ENCODE measurements around the gene RNF2.
"Not testable (repeated sequence)": the region's sequence is repeated elsewhere in the genome, so short reads cannot be mapped to it uniquely, and the experiment has no call there.

RNF2 gene

GRCh38 chr1:185050823-185051451, 5.6 kb downstream of the RNF2 start:
- no peak for DNase-seq (ENCODE audit: low read depth in 2 of 2)

- no peak for DNase-seq (ENCODE audit: low read depth in 2 of 2)
These were observed 7.8 kb downstream of the RNF2 start for GRCh38 chr1:185053204-185053603.

- no peak for DNase-seq (ENCODE audit: low read depth in 2 of 2)
These were observed 9.2 kb downstream of the RNF2 start for GRCh38 chr1:185054365-185055060.

GRCh38 chr1:185058110-185058509, 12.8 kb downstream of the RNF2 start:
- DNase-seq (ENCODE audit: low read depth in 2 of 2) = no peak

GRCh38 chr1:185058876-185059275, 13.5 kb downstream of the RNF2 start:
- DNase-seq (ENCODE audit: low read depth in 2 of 2) = no peak

GRCh38 chr1:185059950-185060571, 14.7 kb downstream of the RNF2 start:
- DNase-seq (ENCODE audit: low read depth in 2 of 2) = no peak

GRCh38 chr1:185062710-185063370, 17.5 kb downstream of the RNF2 start:
- DNase-seq (ENCODE audit: low read depth in 2 of 2) = no peak

GRCh38 chr1:185063719-185064118, 18.4 kb downstream of the RNF2 start:
- DNase-seq (ENCODE audit: low read depth in 2 of 2) = no peak

- DNase-seq (ENCODE audit: low read depth in 2 of 2) = not testable (repeated sequence)
These were observed 19.6 kb downstream of the RNF2 start for GRCh38 chr1:185065006-185065405.

GRCh38 chr1:185066181-185066580, 20.8 kb downstream of the RNF2 start:
- DNase-seq (ENCODE audit: low read depth in 2 of 2) = no peak

- no peak for DNase-seq (ENCODE audit: low read depth in 2 of 2)
These were observed 23.0 kb downstream of the RNF2 start for GRCh38 chr1:185068341-185068740.

GRCh38 chr1:185069202-185069772, 23.9 kb downstream of the RNF2 start:
- DNase-seq (ENCODE audit: low read depth in 2 of 2) = no peak

- DNase-seq (ENCODE audit: low read depth in 2 of 2) = no peak
These were observed 24.7 kb downstream of the RNF2 start for GRCh38 chr1:185070051-185070450.

GRCh38 chr1:185073725-185074124, 28.4 kb downstream of the RNF2 start:
- no peak for DNase-seq (ENCODE audit: low read depth in 2 of 2)

GRCh38 chr1:185074307-185074706, 28.9 kb downstream of the RNF2 start:
- no peak for DNase-seq (ENCODE audit: low read depth in 2 of 2)

GRCh38 chr1:185075476-185075875, 30.1 kb downstream of the RNF2 start:
- no peak for DNase-seq (ENCODE audit: low read depth in 2 of 2)

GRCh38 chr1:185077374-185077773, 32.0 kb downstream of the RNF2 start:
- no peak for DNase-seq (ENCODE audit: low read depth in 2 of 2)

GRCh38 chr1:185080422-185080821, 35.1 kb downstream of the RNF2 start:
- DNase-seq (ENCODE audit: low read depth in 2 of 2) = no peak

- DNase-seq (ENCODE audit: low read depth in 2 of 2) = no peak
These were observed 38.5 kb downstream of the RNF2 start for GRCh38 chr1:185083818-185084217.

- DNase-seq (ENCODE audit: low read depth in 2 of 2) = no peak
These were observed 41.7 kb downstream of the RNF2 start for GRCh38 chr1:185087101-185087500.

- no peak for DNase-seq (ENCODE audit: low read depth in 2 of 2)
These were observed 42.4 kb downstream of the RNF2 start for GRCh38 chr1:185087746-185088145.

GRCh38 chr1:185091480-185091879, 46.1 kb downstream of the RNF2 start:
- no peak for DNase-seq (ENCODE audit: low read depth in 2 of 2)

Data from stimulated activated CD4-positive, alpha-beta T cell treated with anti-CD3 and anti-CD28 coated beads, Interleukin-4, amount 100 ng/mL, for 48 hours (primary cell).